KMS-11 (cell line): Measurements from ENCODE around the gene CLMN.

Experiments
- H2AFZ ChIP-seq: fragments of 200-600 bp; sonication (generic); 2 replicates; pipeline ENCODE4 v1.6.1; 2016; ENCODE audit warnings: antibody characterized with exemption, mixed run types, low read depth
- H3K27ac ChIP-seq: fragments of 200-600 bp; sonication (generic); 2 replicates; pipeline ENCODE4 v1.6.1; 2016; ENCODE audit warnings: mild to moderate bottlenecking, mixed run types
- H3K27me3 ChIP-seq: fragments of 200-600 bp; sonication (generic); 2 replicates; pipeline ENCODE4 v1.6.1; 2017; ENCODE audit warnings: mild to moderate bottlenecking, low read depth, mixed run types, moderate library complexity; ENCODE audit not compliant: insufficient read depth
- H3K36me3 ChIP-seq: fragments of 200-600 bp; sonication (generic); 2 replicates; pipeline ENCODE4 v1.6.1; 2017; ENCODE audit warnings: mild to moderate bottlenecking, mixed run types; ENCODE audit not compliant: insufficient read depth
- H3K4me1 ChIP-seq: fragments of 200-600 bp; sonication (generic); 2 replicates; pipeline ENCODE4 v1.6.1; 2016; ENCODE audit warnings: mild to moderate bottlenecking, low read depth, mixed run types; ENCODE audit not compliant: poor library complexity, severe bottlenecking
- H3K4me2 ChIP-seq: fragments of 200-600 bp; sonication (generic); 2 replicates; pipeline ENCODE4 v1.7.0; 2016; ENCODE audit warnings: mild to moderate bottlenecking, mixed run types
- H3K4me3 ChIP-seq: fragments of 200-600 bp; sonication (generic); IDR thresholded peaks from 2 replicates; pipeline ENCODE4 v1.6.1; 2017; ENCODE audit warnings: low read depth, low read length, mixed read lengths; ENCODE audit not compliant: insufficient read depth
- H3K79me2 ChIP-seq: fragments of 200-600 bp; sonication (generic); 2 replicates; pipeline ENCODE4 v1.6.1; 2016; ENCODE audit warnings: low read depth, mixed run types; ENCODE audit not compliant: insufficient read depth
- H3K9ac ChIP-seq: fragments of 200-600 bp; sonication (generic); 2 replicates; pipeline ENCODE4 v1.6.1; 2016; ENCODE audit warnings: mild to moderate bottlenecking, mixed run types
- H4K20me1 ChIP-seq: fragments of 200-600 bp; sonication (generic); 2 replicates; pipeline ENCODE4 v1.6.1; 2016; ENCODE audit warnings: mild to moderate bottlenecking, mixed run types; ENCODE audit not compliant: insufficient read depth
- TF ChIP-seq, protein P1 (sequence below): fragments of 200-600 bp; sonication (generic); conservative IDR thresholded peaks from 2 replicates; pipeline ENCODE4 v1.6.1; 2017; ENCODE audit warnings: low read depth, mild to moderate bottlenecking, antibody characterized with exemption, low read length, moderate library complexity, mixed read lengths

CLMN gene

DNA sequence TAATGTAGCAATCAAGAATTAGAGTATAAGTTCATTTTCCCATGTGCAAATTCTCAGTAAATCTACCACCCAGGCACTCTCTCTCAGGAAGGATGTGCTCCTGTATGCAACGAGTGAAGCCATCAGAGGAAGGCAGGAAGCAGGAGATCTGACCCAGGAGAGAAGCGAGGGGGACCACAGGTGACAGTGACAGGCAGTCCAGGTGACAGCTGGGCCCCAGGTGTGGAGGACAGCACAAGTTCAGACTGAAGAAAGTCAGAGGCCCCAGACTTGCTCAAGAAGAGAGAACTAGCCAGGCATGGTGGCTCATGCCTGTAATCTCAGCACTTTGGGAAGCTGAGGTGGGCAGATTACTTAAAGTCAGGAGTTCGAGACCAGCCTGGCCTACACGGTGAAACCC is 13.8 kb downstream of the CLMN start:
- H3K4me3 ChIP-seq, result no peak overlapping the region
- H3K4me1 ChIP-seq, result no peaks in the 10 kb centered on the region
- no peaks in the 10 kb centered on the region for H3K79me2 ChIP-seq
- no peaks in the 10 kb centered on the region for H4K20me1 ChIP-seq
- H3K9ac ChIP-seq, result no peak overlapping the region
- TF ChIP-seq, protein P1, sequence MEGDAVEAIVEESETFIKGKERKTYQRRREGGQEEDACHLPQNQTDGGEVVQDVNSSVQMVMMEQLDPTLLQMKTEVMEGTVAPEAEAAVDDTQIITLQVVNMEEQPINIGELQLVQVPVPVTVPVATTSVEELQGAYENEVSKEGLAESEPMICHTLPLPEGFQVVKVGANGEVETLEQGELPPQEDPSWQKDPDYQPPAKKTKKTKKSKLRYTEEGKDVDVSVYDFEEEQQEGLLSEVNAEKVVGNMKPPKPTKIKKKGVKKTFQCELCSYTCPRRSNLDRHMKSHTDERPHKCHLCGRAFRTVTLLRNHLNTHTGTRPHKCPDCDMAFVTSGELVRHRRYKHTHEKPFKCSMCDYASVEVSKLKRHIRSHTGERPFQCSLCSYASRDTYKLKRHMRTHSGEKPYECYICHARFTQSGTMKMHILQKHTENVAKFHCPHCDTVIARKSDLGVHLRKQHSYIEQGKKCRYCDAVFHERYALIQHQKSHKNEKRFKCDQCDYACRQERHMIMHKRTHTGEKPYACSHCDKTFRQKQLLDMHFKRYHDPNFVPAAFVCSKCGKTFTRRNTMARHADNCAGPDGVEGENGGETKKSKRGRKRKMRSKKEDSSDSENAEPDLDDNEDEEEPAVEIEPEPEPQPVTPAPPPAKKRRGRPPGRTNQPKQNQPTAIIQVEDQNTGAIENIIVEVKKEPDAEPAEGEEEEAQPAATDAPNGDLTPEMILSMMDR, result no peak
- H2AFZ ChIP-seq, result no peak overlapping the region
- H3K4me2 ChIP-seq, result no peak overlapping the region
- H3K27me3 ChIP-seq, result no peaks in the 10 kb centered on the region
- H3K27ac ChIP-seq, result no peak overlapping the region
- H3K36me3 ChIP-seq, result no peaks in the 10 kb centered on the region

DNA sequence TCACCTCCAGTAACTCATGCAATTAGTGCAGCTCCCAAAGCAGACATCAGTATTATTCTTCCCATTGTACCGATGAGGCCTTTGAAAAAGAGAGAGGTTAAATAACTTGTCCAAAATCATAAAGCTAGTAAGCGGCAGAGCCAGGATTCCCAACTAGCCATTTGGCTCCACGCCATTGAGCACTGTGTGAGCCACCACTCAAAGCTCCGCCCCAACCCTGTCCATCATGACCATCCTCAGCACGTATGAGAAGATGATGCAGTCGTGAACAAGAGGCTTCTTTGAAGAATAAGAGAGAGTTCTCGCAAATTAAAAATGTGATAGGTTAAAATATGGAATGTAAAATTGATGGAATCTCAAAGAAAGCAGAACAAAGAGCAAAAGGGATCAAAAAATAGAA is 14.6 kb downstream of the CLMN start:
- H3K9ac ChIP-seq, result no peak overlapping the region
- H3K79me2 ChIP-seq, result no peaks in the 10 kb centered on the region
- TF ChIP-seq, protein P1, result no peak
- no peak overlapping the region for H3K4me2 ChIP-seq
- no peaks in the 10 kb centered on the region for H3K4me1 ChIP-seq
- H3K36me3 ChIP-seq, result no peaks in the 10 kb centered on the region
- H3K27ac ChIP-seq, result no peak overlapping the region
- no peak overlapping the region for H2AFZ ChIP-seq
- H3K27me3 ChIP-seq, result no peaks in the 10 kb centered on the region
- H4K20me1 ChIP-seq, result no peaks in the 10 kb centered on the region
- no peak overlapping the region for H3K4me3 ChIP-seq

DNA sequence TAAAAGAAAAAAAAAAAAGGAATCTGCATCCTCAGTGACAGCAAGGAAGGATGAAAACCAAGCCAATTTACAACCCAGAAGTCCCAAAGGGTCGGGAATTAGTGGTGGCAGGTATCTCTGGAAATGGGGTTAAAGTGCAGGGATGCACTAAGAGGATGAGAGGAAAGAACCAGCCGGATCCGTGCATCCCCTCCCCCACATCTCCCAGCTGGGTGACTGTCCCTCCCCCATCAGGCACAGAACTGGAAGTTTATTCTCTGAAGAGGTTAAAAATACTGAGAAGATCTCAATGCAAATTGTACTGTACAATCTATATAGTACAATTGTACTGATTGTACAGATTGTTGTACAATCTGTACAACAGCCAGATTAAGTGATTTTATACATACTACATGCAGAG is 15.4 kb downstream of the CLMN start:
- Histone ChIP-seq H3K36me3 (no peaks in the 10 kb centered on the region), H4K20me1 (no peaks in the 10 kb centered on the region), H3K9ac (no peak overlapping the region), H3K4me3 (no peak overlapping the region), H3K27ac (no peak overlapping the region), H3K4me1 (no peaks in the 10 kb centered on the region), H3K4me2 (no peak overlapping the region), H2AFZ (no peak overlapping the region), H3K79me2 (no peaks in the 10 kb centered on the region), H3K27me3 (no peaks in the 10 kb centered on the region)
- TF ChIP-seq, protein P1, result no peak

DNA sequence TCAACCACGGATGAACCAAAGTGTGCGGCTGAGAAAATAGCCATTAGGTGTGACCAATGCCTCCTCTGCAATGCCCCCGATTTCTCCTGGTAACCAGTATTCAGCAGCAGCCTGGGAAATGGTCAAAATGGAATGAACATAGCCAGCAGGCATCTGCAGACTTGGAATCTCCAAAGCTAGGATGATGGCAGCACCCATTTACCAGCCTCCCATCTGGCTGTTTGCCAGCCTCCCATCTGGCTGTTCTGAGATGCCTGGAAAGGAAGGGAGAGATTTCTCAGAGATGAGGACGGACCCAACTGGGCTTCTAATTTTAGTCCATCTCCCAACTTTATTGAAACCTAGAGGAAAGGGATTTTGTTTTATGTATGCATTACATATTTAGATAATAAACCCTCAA is 16.2 kb downstream of the CLMN start:
- Histone ChIP-seq H3K9ac (no peak overlapping the region), H3K36me3 (no peaks in the 10 kb centered on the region), H3K4me2 (no peak overlapping the region), H3K27ac (no peak overlapping the region), H3K27me3 (no peaks in the 10 kb centered on the region), H2AFZ (no peak overlapping the region), H3K79me2 (no peaks in the 10 kb centered on the region), H3K4me1 (no peaks in the 10 kb centered on the region), H3K4me3 (no peak overlapping the region), H4K20me1 (no peaks in the 10 kb centered on the region)
- TF ChIP-seq, protein P1, result no peak
